Activated T-cell treated with anti-CD3 and anti-CD28 coated beads for 24 hours (primary cell): ENCODE data around the gene KRTAP10-2.

ENCODE experiments used
- DNase-seq: peaks from one replicate; pipeline ENCODE4 v3.0.0-alpha.2; 2020; ENCODE audit warnings: low read depth

Gene KRTAP10-2

DNA sequence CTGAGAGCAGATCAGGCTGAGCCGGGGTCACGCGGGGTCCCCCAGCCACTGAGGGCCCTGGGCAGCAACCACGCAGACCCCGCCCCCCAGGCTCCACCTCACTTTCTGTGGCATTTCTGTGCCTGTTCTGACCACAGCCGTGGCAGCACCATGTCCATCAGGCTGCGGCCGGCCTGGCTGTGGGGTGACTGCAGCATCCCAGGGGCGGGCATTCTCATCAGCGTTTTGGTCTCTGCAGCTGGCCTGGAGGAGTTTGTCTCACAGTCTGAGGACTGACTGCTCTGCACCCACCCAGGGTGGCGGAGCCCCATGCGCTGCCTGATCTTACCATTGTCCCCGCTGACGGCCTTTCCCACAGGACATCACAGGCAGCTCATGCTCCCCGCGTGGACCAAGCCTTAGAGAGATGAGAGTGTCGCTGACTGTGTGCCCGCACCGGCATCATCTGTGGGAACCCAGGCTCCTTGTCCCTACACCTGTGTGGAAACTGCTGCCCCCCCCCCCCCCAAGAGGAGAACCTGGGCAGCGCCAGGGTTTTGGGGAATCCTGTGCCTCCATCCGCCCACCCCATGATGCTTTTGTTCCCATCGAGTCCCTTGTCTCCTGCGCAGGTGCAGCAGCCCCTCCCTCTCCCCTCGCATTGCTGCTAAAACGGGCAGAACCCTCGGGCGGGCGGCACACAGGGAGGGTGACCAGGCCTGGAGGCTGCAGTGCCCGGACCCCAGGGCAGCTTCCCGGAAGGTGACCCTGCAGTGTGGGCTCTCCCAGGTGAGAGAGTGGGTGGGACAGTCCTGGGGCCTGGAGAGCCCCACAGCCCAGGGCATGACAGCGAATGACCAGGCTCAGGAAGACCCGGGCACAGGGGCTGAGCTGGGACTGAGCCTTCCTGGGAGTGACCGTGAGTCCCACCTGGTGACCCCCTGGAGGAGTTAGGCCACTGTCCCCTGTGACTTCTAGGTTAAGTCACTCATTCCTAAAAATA is 13.1 kb downstream of the KRTAP10-2 start:
- DNase-seq = no peak

DNA sequence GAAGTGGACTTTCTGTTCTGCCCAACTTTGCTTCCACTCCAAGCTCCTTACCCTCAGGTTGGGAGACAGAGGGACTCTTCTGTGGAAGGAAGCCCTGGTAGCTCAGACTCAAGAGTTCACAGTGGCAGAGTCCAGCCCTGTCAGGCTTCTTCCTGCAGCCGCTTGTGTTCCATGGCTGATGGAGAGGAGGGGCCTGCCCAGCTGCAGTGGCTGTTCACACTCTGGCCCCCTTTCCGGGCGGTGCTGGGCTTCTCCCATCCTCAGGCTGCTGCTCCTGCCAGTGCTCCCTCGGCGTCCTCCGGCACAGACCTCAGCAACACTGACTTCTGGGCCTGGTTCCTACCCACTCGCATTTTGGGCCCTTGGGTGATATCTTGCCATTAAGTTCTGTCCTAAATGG is 15.3 kb downstream of the KRTAP10-2 start:
- no peak for DNase-seq

DNA sequence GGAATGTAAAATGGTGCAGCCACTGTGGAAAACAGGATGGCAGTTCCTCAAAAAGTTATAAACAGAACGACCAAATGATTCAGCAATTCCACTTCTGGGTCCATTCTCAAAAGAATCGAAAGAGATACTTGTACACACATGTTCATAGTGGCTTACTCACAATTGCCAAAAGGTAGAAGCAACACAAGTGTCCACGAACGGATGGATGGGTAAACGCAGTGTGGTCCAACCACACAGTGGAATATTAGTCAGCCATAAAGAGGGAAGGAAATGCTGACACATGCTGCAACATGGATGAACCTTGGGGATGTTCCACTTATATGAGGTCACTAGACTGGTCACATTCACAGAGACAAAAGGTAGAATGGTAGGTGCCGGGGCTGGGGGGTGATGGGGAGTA is 16.6 kb downstream of the KRTAP10-2 start:
- no peak for DNase-seq

DNA sequence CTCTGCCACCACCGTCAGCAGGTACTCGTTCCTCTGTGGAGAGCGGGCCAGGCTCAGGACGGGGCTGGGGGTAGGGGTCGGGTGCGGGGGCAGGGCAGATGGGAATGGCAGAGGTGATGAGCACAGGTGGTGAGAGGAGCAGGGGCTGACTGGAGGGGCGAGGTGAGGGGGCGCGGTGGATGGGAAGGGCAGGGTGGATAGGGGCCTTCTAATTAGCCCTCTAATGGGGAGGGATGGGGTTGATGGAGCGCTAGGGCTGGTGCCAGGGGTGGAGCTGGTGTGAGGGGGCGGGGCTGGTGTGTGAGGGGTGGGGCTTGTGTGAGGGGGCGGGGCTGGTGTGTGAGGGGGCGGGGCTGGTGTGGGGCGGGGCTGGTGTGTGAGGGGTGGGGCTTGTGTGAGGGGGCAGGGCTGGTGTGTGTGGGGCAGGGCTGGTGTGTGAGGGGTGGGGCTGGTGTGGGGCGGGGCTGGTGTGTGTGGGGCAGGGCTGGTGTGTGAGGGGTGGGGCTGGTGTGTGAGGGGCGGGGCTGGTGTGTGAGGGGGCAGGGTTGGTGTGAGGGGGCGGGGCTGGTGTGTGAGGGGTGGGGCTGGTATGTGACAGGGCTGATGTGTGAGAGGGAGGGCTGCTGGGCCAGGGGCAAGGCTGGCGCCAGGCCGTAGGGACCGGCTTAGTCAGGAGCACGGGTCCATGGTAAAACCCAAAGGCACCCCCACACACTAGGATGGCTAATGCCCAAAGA is 17.2 kb downstream of the KRTAP10-2 start:
- DNase-seq = no peak

DNA sequence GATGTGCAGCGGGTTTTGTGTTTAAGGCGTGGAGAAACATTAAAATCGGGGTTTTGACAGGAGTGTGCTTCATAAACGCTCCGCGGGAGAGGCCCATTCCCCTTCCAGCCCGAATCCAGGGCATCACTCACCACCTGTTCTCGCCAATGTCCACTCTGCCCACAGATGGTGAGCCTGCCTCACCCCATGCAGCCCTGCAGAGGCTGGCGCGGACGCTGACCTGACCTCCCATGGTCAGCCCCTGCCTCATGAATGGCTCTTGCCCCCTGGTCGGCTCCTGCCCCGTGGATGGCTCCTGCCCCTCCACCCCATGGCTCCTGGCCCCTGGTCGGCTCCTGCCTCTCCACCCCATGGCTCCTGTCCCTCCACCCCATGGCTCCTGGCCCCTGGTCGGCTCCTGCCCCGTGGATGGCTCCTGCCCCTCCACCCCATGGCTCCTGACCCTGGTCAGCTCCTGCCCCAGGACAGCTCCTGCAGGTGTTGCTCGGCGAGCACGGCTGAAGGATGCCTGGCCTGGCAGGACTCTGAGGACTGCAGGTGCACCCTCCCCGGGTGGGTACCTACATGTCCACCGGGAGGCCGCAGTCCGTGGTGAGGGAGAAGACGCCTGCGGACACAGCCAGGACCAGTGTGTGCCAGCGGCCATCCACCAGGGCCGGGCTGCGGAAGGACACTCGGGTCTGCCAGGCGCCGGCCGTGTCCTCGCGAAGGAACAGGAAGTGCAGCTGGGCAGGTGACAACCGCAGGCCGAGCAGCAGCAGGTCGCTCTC is 18.0 kb downstream of the KRTAP10-2 start:
- no peak for DNase-seq

DNA sequence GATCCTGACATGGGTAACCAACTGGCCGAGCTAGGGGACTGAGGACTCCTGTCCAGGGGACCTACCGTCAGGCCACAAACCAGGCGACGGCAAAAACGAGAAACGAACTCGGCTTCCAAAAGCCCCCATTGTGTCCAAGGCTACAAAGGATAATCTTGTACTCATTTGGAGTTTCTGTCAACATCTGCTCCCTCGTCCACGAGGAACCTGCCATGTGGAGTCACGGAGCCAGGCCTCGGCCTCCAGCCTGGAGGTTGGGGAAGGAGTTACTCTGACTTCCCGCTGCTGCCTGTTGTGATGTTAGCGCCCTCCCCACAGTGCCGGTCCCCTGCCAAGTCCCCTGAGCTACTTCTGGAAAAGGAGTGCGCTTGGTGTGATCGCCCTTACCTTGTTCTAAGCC is 18.6 kb downstream of the KRTAP10-2 start:
- no peak for DNase-seq

DNA sequence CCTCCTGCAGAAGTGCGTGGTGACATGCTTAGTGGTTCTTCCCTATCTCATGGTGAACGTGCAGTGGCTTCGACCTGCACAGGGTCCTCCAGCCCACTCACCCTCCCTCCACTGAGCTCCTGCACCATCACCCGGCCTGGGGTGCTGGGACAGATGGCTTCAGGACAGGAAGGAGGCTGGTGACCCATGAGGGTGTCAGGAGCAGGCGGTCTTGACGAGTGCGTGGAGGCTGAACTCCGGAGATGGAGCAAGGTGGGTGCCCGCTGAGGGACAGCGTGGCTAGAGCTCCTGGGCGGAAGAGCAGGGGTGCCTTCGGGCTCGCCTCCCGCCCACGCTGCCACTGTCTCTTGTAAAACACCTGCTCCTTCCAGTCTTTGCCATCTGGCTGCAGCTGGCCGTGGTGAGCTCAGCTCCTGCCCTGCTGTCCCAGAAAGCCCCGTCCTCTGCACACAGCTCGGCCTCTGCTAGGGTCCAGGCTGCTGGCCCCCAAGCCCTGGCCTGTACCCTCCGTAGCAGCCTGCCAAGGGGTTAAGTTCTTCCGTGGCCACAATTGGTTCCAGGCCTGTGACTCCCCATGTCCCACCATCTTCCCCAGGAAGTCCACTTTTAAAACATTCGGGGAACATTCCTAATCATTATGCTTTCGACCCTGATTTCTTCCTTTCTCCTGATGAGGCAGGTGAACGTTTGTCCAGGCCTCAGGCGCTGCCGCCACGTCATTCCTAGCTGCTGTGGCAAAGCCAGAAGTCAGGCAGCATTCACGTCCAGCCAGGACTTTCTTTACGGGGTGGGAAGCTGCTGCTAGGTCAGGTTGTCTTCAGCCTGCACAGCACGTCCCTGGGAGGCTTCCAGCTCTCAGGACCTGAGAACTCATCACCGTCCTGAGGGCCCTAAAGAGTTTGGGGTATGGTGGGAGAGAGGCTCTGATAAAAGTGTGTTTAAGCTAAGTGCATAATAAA is 19.4 kb downstream of the KRTAP10-2 start:
- DNase-seq = no peak

DNA sequence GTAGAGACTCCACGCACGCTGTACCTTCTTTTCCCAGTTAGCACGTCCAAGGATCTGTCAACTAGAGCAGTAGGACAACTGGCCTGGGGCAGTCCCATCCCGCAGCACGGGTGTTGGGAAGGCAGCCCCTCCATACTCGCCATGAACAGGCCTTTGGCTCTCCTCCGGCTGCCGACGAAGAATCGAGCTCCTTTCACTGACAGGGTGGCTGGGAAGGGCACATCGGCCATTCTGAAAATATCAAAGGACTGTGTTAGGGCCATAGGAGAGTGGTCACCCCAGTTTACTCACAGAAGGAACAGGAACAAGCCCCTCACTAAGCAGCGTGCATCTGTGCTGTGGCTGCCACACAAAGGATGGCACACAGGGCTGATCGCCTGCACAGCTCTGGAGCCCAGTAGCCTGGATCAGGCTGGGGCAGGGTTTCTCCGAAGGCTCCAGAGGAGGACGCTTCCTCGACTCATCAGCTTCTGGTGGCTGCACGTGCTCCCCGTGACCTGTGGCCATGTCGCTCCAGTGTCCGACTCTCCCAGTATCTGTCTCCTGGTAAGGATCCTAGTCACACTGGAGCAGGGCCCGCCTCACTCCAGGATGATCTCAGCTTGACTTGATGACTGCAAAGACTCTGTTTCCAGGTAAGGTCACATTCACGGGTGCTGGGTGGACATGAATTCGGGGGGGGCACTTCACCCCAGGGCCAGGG is 20.3 kb downstream of the KRTAP10-2 start:
- DNase-seq = no peak

DNA sequence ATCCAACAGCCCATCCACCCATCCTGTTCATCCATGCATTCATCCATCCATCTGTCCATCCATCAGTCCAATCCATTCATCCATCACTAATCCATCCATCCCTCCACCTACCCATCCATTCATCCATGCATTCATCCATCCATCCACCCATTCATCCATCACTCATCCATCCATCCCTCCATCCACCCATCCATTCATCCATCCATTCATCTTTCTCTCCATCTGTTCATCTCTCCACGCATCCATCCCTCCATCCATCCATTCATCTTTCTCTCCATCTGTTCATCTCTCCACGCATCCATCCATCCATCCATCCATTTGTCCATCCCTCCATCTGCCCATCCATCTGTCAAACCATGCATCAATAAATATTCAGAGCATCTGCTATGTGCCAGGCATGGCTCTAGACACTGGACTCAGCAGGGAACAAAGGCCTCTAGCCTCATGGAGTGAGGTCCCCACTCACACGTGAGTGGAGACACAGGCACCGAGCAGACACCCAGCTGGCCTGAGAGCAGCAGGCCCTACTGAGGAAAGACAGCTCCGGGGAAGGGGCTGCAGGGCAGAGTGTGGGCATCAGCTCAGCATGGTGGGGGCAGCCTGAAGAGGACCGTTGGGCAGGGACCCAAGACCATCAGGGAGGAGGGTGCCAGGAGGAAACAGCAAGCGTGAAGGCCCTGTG is 20.9 kb downstream of the KRTAP10-2 start:
- no peak for DNase-seq

DNA sequence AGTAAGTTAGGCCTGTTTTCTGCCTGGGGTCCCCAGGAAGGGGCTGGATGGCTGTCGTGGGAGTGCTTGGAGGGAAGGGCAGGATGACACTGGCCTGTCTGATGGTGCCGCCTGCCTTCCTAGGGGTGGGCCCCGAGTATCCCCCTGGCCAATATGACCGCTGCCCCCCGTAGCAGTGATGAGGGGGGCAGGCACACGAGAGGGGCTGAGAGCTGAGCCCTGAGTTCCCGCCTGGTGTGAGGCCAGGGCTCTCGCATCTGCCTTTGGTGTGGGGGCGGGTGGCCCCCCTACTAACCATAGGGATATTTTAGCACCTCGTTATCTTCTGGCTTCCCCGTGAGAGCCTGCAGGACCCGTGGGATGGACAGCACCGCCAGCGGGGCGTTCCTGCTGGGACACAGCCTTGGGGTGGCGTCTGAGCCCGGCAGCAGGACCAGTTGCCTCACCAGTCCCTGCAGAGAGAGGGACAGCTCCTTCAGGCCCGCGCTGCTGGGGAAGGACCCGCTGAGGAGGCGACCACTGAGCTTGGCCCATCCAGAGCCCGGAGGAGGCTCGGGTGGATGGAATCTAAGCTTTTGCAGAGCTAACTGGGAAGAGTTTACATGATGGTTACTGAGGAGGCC is 21.7 kb downstream of the KRTAP10-2 start:
- DNase-seq = no peak

DNA sequence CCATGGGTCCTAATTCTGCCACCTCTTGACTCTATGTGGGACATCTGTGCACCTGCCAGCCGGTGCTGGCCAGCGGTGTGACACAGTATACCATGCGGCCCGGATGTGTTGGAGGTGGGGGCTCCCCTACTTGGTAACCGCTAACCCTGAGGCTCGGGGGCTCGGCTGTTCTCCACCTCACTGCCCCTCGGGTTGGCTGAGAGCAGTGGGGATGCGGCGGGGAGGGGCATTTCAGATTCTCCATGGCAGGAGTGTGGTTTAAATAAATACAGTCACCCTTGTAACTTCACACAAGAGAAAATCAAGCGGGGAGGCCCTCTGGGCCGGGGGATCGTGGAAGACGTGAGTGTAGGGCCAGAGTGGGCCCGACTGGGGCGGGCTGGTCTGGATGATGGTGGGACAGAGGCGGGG is 22.3 kb downstream of the KRTAP10-2 start:
- no peak for DNase-seq

DNA sequence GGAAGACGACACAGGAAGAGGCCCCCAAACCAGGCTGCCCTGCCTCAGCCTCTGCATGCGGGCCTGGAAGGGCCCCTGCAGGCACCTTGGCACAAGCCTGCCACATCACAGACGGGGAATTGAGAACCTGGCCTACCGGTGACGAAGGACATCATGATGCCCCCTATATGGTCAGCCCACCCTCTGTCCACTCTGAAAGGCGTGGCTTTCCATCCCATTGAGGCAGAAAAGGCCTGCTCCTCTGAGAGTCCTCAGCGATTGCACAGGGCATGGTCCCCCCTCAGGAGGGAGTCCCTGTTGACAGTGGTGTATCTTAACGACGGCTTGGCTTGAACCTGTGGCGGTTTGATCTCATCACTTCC is 22.7 kb downstream of the KRTAP10-2 start:
- no peak for DNase-seq

DNA sequence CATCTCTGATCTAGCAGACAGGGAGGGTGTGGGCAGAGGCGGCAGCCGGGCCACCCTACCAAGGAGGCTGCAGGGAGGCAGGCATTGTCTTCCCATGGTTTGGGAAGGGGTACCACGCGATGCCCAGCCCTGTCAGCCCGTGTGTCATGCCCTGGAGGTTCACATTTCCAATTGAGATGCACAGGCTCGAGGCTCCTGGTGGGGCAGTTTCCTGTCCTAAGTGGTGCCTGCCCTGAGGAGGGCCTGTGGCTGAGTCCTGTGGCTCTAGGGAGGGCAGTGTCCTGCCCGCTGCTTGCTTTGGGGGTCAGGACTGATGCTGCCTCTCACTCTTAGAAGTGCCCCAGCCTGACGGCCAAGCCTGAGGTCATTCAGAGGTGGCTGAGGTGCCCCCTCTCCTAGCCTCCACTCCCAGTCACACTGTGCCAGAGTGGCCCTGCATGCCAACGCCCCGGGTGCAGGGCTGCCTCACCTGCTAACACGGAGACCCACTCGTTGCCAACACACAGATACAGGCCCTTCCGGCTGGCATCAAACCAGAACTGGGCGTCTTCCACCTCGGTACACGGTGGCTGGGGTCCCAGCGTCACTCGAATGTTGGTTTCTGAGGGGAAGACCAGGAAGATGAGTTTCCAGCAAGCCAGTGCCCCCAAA is 23.2 kb downstream of the KRTAP10-2 start:
- DNase-seq = no peak

DNA sequence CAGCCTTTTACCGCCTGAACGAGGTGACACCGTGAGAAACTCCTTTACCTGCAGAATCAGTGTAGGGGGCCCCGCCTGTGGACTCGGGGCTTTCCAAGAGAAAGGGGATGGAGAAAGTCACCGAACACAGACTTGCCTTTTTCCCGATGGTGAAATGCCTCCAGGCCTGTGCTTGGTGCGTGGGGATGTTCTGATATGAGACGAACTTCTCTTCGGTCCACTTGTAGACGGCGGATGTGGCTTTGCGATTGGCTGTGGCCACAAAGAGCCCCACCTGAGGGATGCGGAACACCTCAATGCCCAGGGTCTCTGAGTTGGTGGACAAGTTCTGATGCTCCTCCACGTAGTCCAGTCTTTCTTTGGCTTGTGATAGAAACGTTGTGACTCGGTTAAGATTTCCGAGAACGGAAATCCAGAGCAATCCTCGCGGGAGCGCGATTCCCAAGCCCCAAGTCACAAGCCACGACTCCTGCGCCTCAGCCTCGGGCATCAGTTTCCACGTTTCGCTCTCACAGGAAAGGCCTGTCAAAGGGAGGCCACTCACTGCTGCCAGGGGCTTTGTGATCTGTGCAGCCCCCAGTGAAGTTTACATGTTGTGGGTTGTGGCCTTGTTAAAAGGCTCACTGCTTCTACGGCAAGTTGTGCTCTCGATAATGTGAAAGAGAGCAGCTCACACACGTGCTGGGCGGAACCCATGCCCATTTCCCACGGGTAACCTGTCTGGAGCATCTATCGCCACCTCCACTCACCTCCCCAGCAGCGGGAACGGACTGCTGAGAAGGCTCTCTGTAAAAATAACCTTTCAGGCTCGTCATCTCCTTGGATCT is 23.9 kb downstream of the KRTAP10-2 start:
- no peak for DNase-seq

DNA sequence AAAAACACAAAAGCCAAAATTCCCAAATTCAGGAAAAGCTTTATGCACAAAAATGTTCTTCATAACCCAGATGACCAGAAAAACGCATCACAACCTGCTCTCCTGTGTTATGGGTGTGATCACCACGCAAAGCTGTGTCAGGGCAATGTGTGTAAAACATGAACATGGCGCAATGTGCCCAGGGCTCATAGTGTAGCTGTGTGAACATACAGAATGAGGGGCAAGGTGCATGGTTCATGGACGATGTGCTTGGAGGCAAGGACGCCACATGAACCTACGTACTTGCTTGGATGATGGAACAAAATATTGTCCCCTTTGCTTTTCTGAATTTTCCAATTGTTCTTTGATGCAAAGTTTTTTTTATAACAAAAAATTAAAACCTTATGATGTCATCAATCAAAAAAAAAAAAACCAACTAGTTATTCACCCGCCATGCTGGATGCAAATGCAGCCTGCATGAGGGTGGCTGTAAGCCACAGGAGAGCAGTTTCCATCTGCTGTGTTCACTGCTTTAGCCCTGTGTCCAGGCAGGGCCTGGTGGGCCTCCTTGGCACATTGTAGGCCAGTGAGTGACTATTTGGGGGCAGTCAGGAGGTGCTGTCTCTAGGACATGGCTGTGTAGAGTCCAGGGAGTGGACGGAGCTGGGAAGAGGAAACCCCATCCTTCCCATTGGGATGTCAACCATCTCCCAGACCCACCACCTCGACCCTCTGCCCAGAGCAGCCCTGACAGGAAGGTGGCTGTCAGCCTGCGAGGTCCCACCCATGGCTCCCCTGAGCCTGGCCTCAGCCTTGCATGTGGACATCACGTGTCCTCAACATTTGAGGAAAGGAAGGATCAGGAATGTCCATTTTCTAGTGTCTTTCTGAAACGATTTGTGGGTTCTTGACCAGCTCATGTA is 25.0 kb downstream of the KRTAP10-2 start:
- no peak for DNase-seq

DNA sequence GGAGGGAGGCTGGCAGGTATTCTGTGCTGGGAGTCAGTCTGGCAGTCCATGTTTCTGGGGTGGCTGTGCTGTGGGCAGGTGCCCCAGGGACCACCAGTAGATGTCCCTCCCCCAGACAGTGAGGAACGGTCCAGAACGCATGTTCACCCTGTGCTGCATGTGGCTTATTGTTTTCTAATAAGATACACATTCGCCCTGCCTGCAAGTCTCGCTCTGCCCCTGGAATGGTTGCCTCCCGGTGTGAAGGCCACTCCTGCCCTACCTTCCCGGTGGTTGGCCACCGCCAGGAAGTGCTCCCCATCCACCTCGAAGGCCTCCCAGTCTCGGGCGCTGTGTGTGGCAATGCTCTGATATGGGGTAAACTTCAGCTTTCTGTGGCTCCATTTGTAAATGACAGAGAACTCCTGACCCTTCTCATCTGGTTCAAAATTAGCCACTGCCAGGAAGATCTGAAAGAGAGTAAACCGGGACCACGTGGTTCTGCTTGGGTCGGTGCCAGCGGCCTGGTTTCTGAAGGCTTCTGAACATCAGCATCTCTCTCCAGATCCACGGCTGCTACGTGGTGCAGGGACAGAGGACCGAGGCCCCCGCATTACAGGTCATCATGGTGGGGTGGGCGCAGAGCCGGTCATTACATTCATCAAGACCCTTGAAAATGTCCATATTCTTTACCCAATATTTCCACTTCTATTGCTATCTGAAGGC is 25.8 kb downstream of the KRTAP10-2 start:
- no peak for DNase-seq
